Esophagus muscularis mucosa (tissue), 4 donors: ENCODE measurements around the gene ZNF324B. TPM values are rescaled to one million over a fixed set of nuclear protein-coding genes. Genes with fewer than 3 reads are reported as not detected.

Source experiments
- DNase-seq: peaks from one replicate; pipeline ENCODE4 v3.0.0-alpha.2; 2017; ENCODE audit errors: extremely low spot score
- H3K27ac ChIP-seq, 4 donors: fragments of 200-600 bp; sonication (generic); replicated peaks in 1 of 4; 1 replicate in 3 of 4; 2 replicates in 1 of 4; pipeline ENCODE4 v1.5.1; 2016 to 2019; ENCODE audit warnings: mild to moderate bottlenecking in 1 of 4
- H3K27me3 ChIP-seq, 4 donors: fragments of 200-600 bp; sonication (generic); one replicate each; pipeline versions ENCODE4 v1.5.1 to v1.6.0; 2016 to 2019
- H3K36me3 ChIP-seq, 4 donors: fragments of 200-600 bp; sonication (generic); one replicate each; pipeline ENCODE4 v1.5.1; 2016 to 2019
- H3K4me1 ChIP-seq, 4 donors: fragments of 200-600 bp; sonication (generic); one replicate each; pipeline ENCODE4 v1.5.1; 2016 to 2019
- H3K4me3 ChIP-seq, 4 donors: fragments of 200-600 bp; sonication (generic); 1 replicate in 2 of 4; 2 replicates in 2 of 4; pipeline ENCODE4 v1.5.1; 2016 to 2019; ENCODE audit warnings: mild to moderate bottlenecking in 4 of 4, moderate library complexity in 1 of 4
- H3K9me3 ChIP-seq, 4 donors: fragments of 200-600 bp; sonication (generic); 1 replicate in 3 of 4; 2 replicates in 1 of 4; pipeline ENCODE4 v1.5.1; 2016 to 2019
- EP300 ChIP-seq: sonication (generic); formaldehyde crosslinking; IDR thresholded peaks from one replicate; pipeline ENCODE4 v1.6.1; 2017; ENCODE audit warnings: antibody characterized with exemption
- POLR2A ChIP-seq: fragments of 450-650 bp; IDR thresholded peaks from one replicate; pipeline ENCODE4 v1.6.1; 2017; ENCODE audit warnings: antibody characterized with exemption, moderate library complexity, mild to moderate bottlenecking, low read depth
- POLR2AphosphoS5 ChIP-seq, 2 donors: sonication (generic); formaldehyde crosslinking; IDR thresholded peaks; one replicate each; pipeline ENCODE4 v1.6.1; 2017; ENCODE audit warnings: antibody characterized with exemption in 2 of 2
- WGBS: methylation state at CpG from one replicate; pipeline ENCODE4 v1.1.5; 2018; 5-methylcytosine and 5-hydroxymethylcytosine counted together
- intact Hi-C: fragments of 100-400 bp; cut with DNase I; formaldehyde crosslinking; loops from one replicate; pipeline ENCODE4 v1.15.1; 2023
- total RNA-seq, 4 donors: library from RNA; depleted of rRNA; stranded (reverse); fragments of >200 nt; gene quantifications; one replicate each; pipeline versions ENCODE4 v1.1.0 to v1.2.1, GENCODE V29; 2016
- TF ChIP-seq, protein P1 (sequence below), 3 experiments: fragments of 200-600 bp in 2 of 3; fragments of 450-650 bp in 1 of 3; sonication (generic) in 2 of 3; IDR thresholded peaks; one replicate each; pipeline ENCODE4 v1.5.1; 2017 to 2019; ENCODE audit warnings: antibody characterized with exemption in 3 of 3, mild to moderate bottlenecking in 2 of 3, moderate library complexity in 1 of 3

Gene ZNF324B
- total RNA-seq, 4 donors from 2014 or later = 7.1 to 9.7 (median 8.3) TPM

DNA sequence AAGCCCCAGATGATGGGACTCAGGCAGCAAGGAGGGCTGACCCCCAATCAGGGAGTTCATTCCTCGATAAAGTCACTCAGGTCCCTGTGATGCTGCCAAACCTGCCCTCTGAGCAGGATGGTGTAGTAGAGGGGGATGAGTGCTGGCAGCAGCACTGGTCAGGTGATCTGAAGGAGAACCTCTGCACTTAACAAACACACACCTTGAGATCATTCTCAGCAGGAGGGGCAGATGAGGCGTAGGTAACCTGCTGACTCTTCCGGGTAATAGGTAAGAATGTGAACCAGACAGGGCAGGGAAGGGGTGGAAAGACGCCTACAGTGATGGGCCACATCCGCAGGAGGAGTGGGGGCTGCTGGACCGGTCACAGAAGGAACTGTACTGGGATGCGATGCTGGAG lies 27.9 kb downstream of the ZNF324B start:
- Histone ChIP-seq H3K27ac (no peak overlapping the region), H3K27me3 (no peaks in the 10 kb centered on the region), H3K9me3 (no peaks in the 10 kb centered on the region), H3K4me3 (no peak overlapping the region), H3K4me1 (peaks cover 18 to 29% (median 23%) of the 10 kb centered on the region in 4 donors), H3K36me3 (peaks cover 9 to 49% (median 38%) of the 10 kb centered on the region in 4 donors)
- DNase-seq = no peak
- WGBS = 92% methylated on average over 7 of the region's 7 CpGs
- TF ChIP-seq, protein P1, sequence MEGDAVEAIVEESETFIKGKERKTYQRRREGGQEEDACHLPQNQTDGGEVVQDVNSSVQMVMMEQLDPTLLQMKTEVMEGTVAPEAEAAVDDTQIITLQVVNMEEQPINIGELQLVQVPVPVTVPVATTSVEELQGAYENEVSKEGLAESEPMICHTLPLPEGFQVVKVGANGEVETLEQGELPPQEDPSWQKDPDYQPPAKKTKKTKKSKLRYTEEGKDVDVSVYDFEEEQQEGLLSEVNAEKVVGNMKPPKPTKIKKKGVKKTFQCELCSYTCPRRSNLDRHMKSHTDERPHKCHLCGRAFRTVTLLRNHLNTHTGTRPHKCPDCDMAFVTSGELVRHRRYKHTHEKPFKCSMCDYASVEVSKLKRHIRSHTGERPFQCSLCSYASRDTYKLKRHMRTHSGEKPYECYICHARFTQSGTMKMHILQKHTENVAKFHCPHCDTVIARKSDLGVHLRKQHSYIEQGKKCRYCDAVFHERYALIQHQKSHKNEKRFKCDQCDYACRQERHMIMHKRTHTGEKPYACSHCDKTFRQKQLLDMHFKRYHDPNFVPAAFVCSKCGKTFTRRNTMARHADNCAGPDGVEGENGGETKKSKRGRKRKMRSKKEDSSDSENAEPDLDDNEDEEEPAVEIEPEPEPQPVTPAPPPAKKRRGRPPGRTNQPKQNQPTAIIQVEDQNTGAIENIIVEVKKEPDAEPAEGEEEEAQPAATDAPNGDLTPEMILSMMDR (IDR thresholded peaks at IDR 0.05) = no peak
- no peak for TF ChIP-seq POLR2AphosphoS5 (IDR thresholded peaks at IDR 0.05)
- intact Hi-C loops = no loop called here

DNA sequence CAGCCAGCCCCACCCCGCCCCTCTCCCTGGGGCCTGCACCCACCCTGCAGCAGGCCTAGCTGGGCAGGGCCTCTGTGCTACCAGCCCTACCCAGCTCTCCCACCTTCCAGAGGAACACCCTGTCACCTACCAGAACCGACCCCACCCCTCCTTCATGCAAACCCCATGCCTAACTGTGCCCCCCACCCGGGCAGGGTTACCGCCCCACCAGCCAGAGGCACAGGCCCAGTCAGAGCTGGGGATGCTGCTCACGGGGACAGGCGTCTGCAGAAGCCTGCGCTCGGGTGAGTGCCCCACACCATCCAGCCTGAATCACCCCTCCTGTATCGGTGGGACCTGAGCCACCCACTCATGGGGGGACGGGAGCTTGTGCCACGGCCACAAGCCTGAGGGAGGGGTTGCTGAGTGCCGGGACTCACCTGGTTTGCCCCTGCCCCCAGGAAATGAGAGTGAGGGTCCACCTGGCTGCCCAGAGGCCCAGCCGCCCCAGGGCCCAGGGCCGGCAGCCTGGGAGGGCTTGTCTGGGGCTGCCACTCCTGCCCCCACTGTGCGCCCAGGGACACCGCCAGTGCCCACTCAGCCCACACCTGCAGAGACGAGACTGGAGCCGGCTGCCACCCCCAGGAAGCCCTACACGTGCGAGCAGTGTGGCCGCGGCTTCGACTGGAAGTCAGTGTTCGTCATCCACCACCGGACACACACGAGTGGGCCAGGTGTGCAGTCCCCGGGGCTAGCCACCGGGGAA lies 28.5 kb downstream of the ZNF324B start:
- peaks cover 16 to 24% (median 20%) of the 10 kb centered on the region in 4 donors for H3K4me1 ChIP-seq
- TF ChIP-seq EP300 (no peak), POLR2AphosphoS5 (IDR thresholded peaks at IDR 0.05) (no peak), POLR2A (no peak)
- TF ChIP-seq, protein P1 (IDR thresholded peaks at IDR 0.05) = no peak
- no peak overlapping the region for H3K27ac ChIP-seq
- H3K9me3 ChIP-seq = no peaks in the 10 kb centered on the region
- 86% methylated on average over 23 of the region's 28 CpGs for WGBS
- H3K27me3 ChIP-seq = no peaks in the 10 kb centered on the region
- DNase-seq = no peak
- intact Hi-C loops = no loop called here
- no peak overlapping the region for H3K4me3 ChIP-seq
- peaks cover 9 to 49% (median 38%) of the 10 kb centered on the region in 4 donors for H3K36me3 ChIP-seq

DNA sequence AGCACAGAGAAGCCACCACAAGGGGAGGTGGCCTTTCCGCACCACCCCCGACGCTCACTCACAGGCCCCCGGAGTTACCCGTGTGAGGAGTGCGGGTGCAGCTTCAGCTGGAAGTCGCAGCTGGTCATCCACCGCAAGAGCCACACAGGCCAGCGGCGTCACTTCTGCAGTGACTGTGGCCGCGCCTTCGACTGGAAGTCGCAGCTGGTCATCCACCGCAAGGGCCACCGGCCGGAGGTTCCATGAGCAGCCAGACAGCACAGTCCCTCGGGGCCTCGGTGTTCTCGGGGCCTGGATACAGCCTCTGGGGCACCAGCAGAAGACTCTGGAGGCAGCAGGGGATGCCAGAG lies 29.0 kb downstream of the ZNF324B start:
- intact Hi-C loops = no loop called here
- Histone ChIP-seq H3K27ac (no peak overlapping the region), H3K36me3 (peaks cover 9 to 49% (median 38%) of the 10 kb centered on the region in 4 donors), H3K27me3 (no peaks in the 10 kb centered on the region), H3K4me1 (peaks cover 11 to 18% (median 15%) of the 10 kb centered on the region in 4 donors), H3K9me3 (no peaks in the 10 kb centered on the region), H3K4me3 (no peak overlapping the region)
- TF ChIP-seq POLR2A (no peak), EP300 (no peak), POLR2AphosphoS5 (IDR thresholded peaks at IDR 0.05) (no peak)
- TF ChIP-seq, protein P1 (IDR thresholded peaks at IDR 0.05) = no peak
- DNase-seq = no peak
- WGBS = 90% methylated on average over 17 of the region's 20 CpGs

DNA sequence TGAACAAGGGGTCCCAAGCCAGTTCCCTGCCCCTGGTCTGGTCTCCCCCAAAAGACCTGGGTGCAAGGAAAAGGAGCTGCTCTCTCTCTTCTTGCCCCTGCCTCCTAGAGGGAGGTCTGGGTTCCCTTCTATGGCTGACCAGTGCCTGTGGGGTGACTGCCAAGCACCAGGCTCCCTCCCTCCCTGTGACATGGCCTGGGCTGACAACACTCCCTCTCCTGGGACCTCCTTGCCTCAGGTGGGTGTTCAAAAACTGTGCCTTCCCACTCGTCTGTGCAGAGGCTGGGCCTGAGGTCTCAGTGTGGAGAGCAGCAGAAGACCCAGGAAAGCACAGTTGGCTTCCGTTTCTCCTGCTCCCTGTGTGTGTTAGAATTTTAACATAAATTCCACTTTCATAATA lies 29.4 kb downstream of the ZNF324B start:
- DNase-seq = no peak
- H3K4me3 ChIP-seq = no peak overlapping the region
- H3K9me3 ChIP-seq = no peaks in the 10 kb centered on the region
- H3K4me1 ChIP-seq = peaks cover 11 to 17% (median 14%) of the 10 kb centered on the region in 4 donors
- peaks cover 9 to 49% (median 38%) of the 10 kb centered on the region in 4 donors for H3K36me3 ChIP-seq
- TF ChIP-seq EP300 = no peak
- TF ChIP-seq, protein P1 (IDR thresholded peaks at IDR 0.05) = no peak
- no peak for TF ChIP-seq POLR2A
- no peak for TF ChIP-seq POLR2AphosphoS5 (IDR thresholded peaks at IDR 0.05)
- intact Hi-C loops = no loop called here
- WGBS = 82% methylated on average over 2 of the region's 2 CpGs
- no peaks in the 10 kb centered on the region for H3K27me3 ChIP-seq
- H3K27ac ChIP-seq = no peak overlapping the region
